ENCODE measurements around the gene CNST. TPM values are rescaled to one million over a fixed set of nuclear protein-coding genes. Genes with fewer than 3 reads are reported as not detected.

The CNST gene
- total RNA-seq, 1 experiment from 2014 or later = 19.8 TPM

DNA sequence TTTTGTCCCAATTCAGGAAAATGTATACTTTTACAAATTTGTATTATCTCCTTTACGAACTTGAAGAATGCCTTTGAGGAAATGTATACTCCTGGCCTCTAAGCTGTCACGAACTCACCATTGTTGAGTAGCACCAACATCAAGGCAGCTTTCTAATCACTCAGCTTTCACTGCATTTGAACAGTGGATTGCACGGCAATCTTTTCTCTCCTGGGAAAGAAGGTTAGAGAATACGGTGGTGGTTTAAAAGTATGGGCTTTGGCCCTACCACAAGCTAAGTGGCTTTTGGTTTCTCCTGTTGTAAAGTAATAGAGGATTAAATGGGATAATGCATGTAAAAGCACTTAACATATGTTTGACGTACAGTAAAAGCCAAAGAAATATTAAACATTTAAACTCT lies 57.8 kb downstream of the CNST start:
- TF ChIP-seq, protein P1, sequence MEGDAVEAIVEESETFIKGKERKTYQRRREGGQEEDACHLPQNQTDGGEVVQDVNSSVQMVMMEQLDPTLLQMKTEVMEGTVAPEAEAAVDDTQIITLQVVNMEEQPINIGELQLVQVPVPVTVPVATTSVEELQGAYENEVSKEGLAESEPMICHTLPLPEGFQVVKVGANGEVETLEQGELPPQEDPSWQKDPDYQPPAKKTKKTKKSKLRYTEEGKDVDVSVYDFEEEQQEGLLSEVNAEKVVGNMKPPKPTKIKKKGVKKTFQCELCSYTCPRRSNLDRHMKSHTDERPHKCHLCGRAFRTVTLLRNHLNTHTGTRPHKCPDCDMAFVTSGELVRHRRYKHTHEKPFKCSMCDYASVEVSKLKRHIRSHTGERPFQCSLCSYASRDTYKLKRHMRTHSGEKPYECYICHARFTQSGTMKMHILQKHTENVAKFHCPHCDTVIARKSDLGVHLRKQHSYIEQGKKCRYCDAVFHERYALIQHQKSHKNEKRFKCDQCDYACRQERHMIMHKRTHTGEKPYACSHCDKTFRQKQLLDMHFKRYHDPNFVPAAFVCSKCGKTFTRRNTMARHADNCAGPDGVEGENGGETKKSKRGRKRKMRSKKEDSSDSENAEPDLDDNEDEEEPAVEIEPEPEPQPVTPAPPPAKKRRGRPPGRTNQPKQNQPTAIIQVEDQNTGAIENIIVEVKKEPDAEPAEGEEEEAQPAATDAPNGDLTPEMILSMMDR (conservative IDR thresholded peaks at IDR 0.05) = no peak
- Mint-ChIP-seq H3K9me3 (no peaks in the 10 kb centered on the region), H3K27me3 (ENCODE audit: low read depth) (no peaks in the 10 kb centered on the region), H3K4me1 (no peaks in the 10 kb centered on the region), H3K36me3 (ENCODE audit: insufficient read depth in 1 of 3, low read depth in 3 of 3) (peaks cover 4 to 14% (median 8%) of the 10 kb centered on the region in 3 experiments; a peak in 5 of 7 replicates), H3K4me3 (no peak overlapping the region), H3K27ac (no peak overlapping the region)
- Histone ChIP-seq H3K23ac (ENCODE audit: insufficient read length, low read depth, low read length) (no peak overlapping the region), H3T11ph (ENCODE audit: low read length) (no peak overlapping the region), H3K4me2 (ENCODE audit: insufficient read depth, insufficient read length, low read length) (no peak overlapping the region), H2BK15ac (ENCODE audit: low read depth, low read length) (no peak overlapping the region), H3K27me3 (ENCODE audit: insufficient read depth, low read length) (no peaks in the 10 kb centered on the region), H3K4me1 (ENCODE audit: insufficient read depth, low read length) (no peaks in the 10 kb centered on the region), H2AFZ (ENCODE audit: low read length) (no peak overlapping the region), H2BK12ac (ENCODE audit: insufficient read length, low read depth, low read length) (no peak overlapping the region), H2BK120ac (ENCODE audit: low read depth, low read length, poor library complexity, severe bottlenecking) (no peak overlapping the region), H3K56ac (ENCODE audit: insufficient read length, low read depth, low read length) (no peak overlapping the region), H3K9ac (ENCODE audit: extremely low read depth, insufficient read length, low read length) (no peak overlapping the region), H2AK5ac (ENCODE audit: insufficient read length, low read length) (no peak overlapping the region), H3K18ac (ENCODE audit: insufficient read length, low read depth, low read length) (no peak overlapping the region), H4K8ac (replicated peaks; ENCODE audit: insufficient read length, low read depth, low read length) (no peak overlapping the region), H3K79me1 (ENCODE audit: insufficient read depth, low read depth, low read length, poor library complexity, severe bottlenecking) (no peaks in the 10 kb centered on the region), H2BK5ac (ENCODE audit: insufficient read length, low read length) (no peak overlapping the region), H4K20me1 (ENCODE audit: control insufficient read depth, insufficient read depth, insufficient read length) (no peaks in the 10 kb centered on the region), H3K79me2 (ENCODE audit: insufficient read depth, low read length) (no peaks in the 10 kb centered on the region), H3K14ac (ENCODE audit: insufficient read depth, low read length) (no peak overlapping the region), H4K5ac (ENCODE audit: insufficient read length, low read depth, low read length) (no peak overlapping the region), H3K4ac (ENCODE audit: low read depth, low read length) (no peak overlapping the region), H4K91ac (ENCODE audit: insufficient read length, low read depth, low read length) (no peak overlapping the region), H2BK20ac (ENCODE audit: low read depth, low read length, poor library complexity, severe bottlenecking) (no peak overlapping the region), H3K27ac (ENCODE audit: insufficient read length, low read depth, low read length) (no peak overlapping the region), H3K9me3 (ENCODE audit: control insufficient read depth, low read depth, low read length) (no peaks in the 10 kb centered on the region), H3K23me2 (ENCODE audit: insufficient read length, low read depth, low read length, poor library complexity, severe bottlenecking) (no peaks in the 10 kb centered on the region)
- DNase-seq = no peak
- no CpG with 5 or more reads among the region's 5 CpGs for WGBS (ENCODE audit: extremely low coverage, insufficient read length, low lambda C conversion rate)
